SU-DHL-6 (cell line): ENCODE results near the gene NAA15.
"Not testable (repeated sequence)": the region's sequence is repeated elsewhere in the genome, so short reads cannot be mapped to it uniquely, and the experiment has no call there.

Source experiments
- H2AFZ ChIP-seq: fragments of 200-600 bp; sonication (generic); 2 replicates; pipeline ENCODE4 v1.6.1; 2014; ENCODE audit warnings: low read depth, mild to moderate bottlenecking, moderate library complexity, mixed read lengths, antibody characterized with exemption, low read length; ENCODE audit not compliant: severe bottlenecking
- H3F3A ChIP-seq: fragments of 200-600 bp; shearing (Covaris generic); 2 replicates; pipeline ENCODE4 v1.6.0; 2016; ENCODE audit warnings: antibody characterized with exemption, mild to moderate bottlenecking; ENCODE audit not compliant: insufficient read depth
- H3K27ac ChIP-seq: fragments of 200-600 bp; sonication (generic); 2 replicates; pipeline ENCODE4 v1.5.1; 2016; ENCODE audit warnings: low read depth, mild to moderate bottlenecking, low read length, moderate library complexity, mixed read lengths
- H3K27me3 ChIP-seq: fragments of 200-600 bp; sonication (generic), shearing (Covaris generic); 2 replicates; pipeline ENCODE4 v1.6.0; 2014; ENCODE audit warnings: mild to moderate bottlenecking, low read length
- H3K36me3 ChIP-seq: fragments of 200-600 bp; sonication (generic); 2 replicates; pipeline ENCODE4 v1.6.1; 2014; ENCODE audit warnings: mild to moderate bottlenecking, low read length, mixed read lengths
- H3K4me2 ChIP-seq: fragments of 300-600, 200-600 bp; shearing (Covaris generic), sonication (generic); 2 replicates; pipeline ENCODE4 v1.6.0; 2014; ENCODE audit warnings: low read length, low read depth, mild to moderate bottlenecking; ENCODE audit not compliant: poor library complexity, severe bottlenecking
- H3K4me3 ChIP-seq: fragments of 200-600 bp; sonication (generic); 2 replicates; pipeline ENCODE4 v1.5.1; 2014; ENCODE audit warnings: antibody characterized with exemption, low read length, mild to moderate bottlenecking, mixed read lengths; ENCODE audit not compliant: insufficient read depth, poor library complexity, severe bottlenecking
- H3K79me2 ChIP-seq: fragments of 200-600 bp; sonication (generic); 2 replicates; pipeline ENCODE4 v1.6.1; 2014; ENCODE audit warnings: mild to moderate bottlenecking, low read length, moderate library complexity; ENCODE audit not compliant: insufficient read depth
- H3K9ac ChIP-seq: fragments of 200-600 bp; sonication (generic); 2 replicates; pipeline ENCODE4 v1.7.0; 2014; ENCODE audit warnings: mild to moderate bottlenecking, low read length
- H3K9me2 ChIP-seq: fragments of 200-600 bp; sonication (generic); replicated peaks from 2 replicates; pipeline ENCODE4 v1.6.1; 2014; ENCODE audit warnings: low read length; ENCODE audit not compliant: insufficient read depth
- H3K9me3 ChIP-seq: fragments of 200-600 bp; sonication (generic); 2 replicates; pipeline ENCODE4 v1.6.1; 2014; ENCODE audit warnings: low read length, mixed read lengths; ENCODE audit not compliant: insufficient read depth
- H4K20me1 ChIP-seq: fragments of 200-600 bp; sonication (generic); 2 replicates; pipeline ENCODE4 v1.6.1; 2014; ENCODE audit warnings: low read depth, mild to moderate bottlenecking, antibody characterized with exemption, low read length, moderate library complexity, mixed read lengths
- EZH2phosphoT487 ChIP-seq: fragments of 200-600 bp; sonication (generic), shearing (Covaris generic); conservative IDR thresholded peaks from 2 replicates; pipeline ENCODE4 v1.6.1; 2018; ENCODE audit warnings: mild to moderate bottlenecking, antibody characterized with exemption, low read length, moderate library complexity, mixed read lengths
- TF ChIP-seq, protein P1 (sequence below): fragments of 200-600 bp; sonication (generic); IDR thresholded peaks from one replicate; pipeline ENCODE4 v1.5.1; 2017; ENCODE audit warnings: antibody characterized with exemption, mild to moderate bottlenecking, low read length, moderate library complexity; ENCODE audit not compliant: insufficient read depth, poor library complexity, severe bottlenecking

The NAA15 gene

DNA sequence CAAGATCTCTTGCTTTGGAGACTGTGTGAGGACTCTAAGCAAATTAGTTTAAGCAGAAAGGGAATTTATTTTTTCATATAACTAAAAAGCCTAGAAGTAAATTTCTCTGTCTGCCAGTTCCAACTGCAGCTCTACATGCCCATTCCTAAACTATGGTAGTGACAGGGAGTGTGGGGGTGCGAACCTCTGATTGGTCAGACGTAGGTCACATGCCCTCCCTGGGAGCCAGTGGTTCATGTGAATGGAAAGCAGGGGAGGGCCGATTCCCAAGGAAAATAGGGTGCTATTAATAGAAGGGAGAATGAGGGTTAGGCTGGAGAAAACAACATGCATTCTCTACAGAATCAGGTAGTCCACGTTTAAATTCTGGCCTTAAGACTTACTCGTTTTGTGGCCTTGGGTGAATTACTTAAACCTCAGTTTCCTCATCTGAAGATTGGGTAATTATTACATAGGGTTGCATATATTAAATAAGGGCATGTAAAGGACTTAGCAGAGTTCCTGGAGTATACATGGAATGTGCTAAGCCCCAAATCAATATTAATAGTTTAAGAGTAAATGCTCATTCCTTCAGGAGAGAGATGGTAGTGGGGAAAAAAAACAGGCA is 159.8 kb downstream of the NAA15 start:
- Histone ChIP-seq H4K20me1 (no peaks in the 10 kb centered on the region), H3K9me3 (no peaks in the 10 kb centered on the region), H3K9me2 (no peaks in the 10 kb centered on the region), H3K36me3 (no peaks in the 10 kb centered on the region), H3K27ac (no peak overlapping the region), H2AFZ (no peak overlapping the region), H3K9ac (no peak overlapping the region), H3K4me2 (no peak overlapping the region), H3K79me2 (peaks cover 56% of the 10 kb centered on the region), H3F3A (peaks cover 3% of the 10 kb centered on the region; the same call in 1 of the 2 replicates), H3K4me3 (no peak overlapping the region), H3K27me3 (no peaks in the 10 kb centered on the region)
- no peak for TF ChIP-seq EZH2phosphoT487
- TF ChIP-seq, protein P1, sequence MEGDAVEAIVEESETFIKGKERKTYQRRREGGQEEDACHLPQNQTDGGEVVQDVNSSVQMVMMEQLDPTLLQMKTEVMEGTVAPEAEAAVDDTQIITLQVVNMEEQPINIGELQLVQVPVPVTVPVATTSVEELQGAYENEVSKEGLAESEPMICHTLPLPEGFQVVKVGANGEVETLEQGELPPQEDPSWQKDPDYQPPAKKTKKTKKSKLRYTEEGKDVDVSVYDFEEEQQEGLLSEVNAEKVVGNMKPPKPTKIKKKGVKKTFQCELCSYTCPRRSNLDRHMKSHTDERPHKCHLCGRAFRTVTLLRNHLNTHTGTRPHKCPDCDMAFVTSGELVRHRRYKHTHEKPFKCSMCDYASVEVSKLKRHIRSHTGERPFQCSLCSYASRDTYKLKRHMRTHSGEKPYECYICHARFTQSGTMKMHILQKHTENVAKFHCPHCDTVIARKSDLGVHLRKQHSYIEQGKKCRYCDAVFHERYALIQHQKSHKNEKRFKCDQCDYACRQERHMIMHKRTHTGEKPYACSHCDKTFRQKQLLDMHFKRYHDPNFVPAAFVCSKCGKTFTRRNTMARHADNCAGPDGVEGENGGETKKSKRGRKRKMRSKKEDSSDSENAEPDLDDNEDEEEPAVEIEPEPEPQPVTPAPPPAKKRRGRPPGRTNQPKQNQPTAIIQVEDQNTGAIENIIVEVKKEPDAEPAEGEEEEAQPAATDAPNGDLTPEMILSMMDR: no peak

DNA sequence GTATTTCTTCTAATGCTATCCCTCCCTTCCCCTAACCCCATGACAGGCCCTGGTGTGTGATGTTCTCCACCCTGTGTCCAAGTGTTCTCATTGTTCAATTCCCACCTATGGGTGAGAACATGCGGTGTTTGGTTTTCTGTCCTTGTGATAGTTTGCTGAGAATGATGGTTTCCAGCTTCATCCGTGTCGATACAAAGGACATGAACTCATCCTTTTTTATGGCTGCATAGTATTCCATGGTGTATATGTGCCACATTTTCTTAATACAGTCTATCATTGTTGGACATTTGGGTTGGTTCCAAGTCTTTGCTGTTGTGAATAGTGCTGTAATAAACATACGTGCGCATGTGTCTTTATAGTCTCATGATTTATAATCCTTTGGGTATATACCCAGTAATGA is 163.2 kb downstream of the NAA15 start:
- not testable (repeated sequence) for H3F3A ChIP-seq, H3K27me3 ChIP-seq, H3K9me2 ChIP-seq, H3K4me2 ChIP-seq, H3K36me3 ChIP-seq, H4K20me1 ChIP-seq, H3K27ac ChIP-seq, H3K4me3 ChIP-seq, H2AFZ ChIP-seq, H3K9ac ChIP-seq, H3K9me3 ChIP-seq
- H3K79me2 ChIP-seq: peaks cover 33% of the 10 kb centered on the region

DNA sequence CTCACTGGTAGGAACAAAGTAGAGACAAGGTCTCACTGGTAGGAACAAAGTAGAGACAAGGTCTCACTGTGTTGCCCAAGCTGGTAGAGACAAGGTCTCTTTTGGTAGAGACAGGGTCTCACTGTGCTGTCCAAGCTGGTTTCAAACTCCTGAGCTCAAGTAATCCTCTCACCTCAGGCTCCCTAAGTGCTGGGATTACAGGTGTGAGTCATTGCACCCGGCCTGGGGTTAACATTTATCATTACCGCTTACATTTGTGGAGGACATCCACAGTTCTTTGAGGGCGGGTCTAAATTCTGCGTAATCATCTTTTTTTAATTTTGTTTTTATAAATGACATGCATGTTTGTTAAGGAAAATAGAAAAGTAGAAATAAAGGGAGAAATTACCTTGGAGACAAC is 164.6 kb downstream of the NAA15 start:
- no peak overlapping the region for H3K4me2 ChIP-seq
- H3K36me3 ChIP-seq: no peaks in the 10 kb centered on the region
- no peaks in the 10 kb centered on the region for H4K20me1 ChIP-seq
- no peak overlapping the region for H3K4me3 ChIP-seq
- no peak overlapping the region for H2AFZ ChIP-seq
- H3K9ac ChIP-seq: no peak overlapping the region
- no peak overlapping the region for H3K27ac ChIP-seq
- no peaks in the 10 kb centered on the region for H3K9me3 ChIP-seq
- no peaks in the 10 kb centered on the region for H3K9me2 ChIP-seq
- no peaks in the 10 kb centered on the region for H3K27me3 ChIP-seq
- peaks cover 40% of the 10 kb centered on the region for H3K79me2 ChIP-seq
- TF ChIP-seq, protein P1: no peak
- no peak for TF ChIP-seq EZH2phosphoT487
- H3F3A ChIP-seq: no peaks in the 10 kb centered on the region

DNA sequence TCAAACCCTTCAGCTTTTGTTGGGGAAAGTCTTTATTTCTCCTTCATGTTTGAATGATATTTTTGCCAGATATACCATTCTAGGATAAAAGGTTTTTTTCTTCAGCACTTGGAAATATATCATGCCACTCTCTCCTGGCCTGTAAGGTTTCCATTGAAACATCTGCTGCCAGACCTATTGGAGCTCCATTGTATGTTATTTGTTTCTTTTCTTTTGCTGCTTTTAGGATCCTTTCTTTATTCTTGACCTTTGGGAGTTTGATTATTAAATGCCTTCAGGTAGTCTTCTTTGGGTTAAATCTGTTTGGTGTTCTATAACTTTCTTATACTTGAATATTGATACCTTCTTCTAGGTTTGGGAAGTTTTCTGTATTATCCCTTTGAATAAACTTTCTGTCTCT is 167.5 kb downstream of the NAA15 start:
- H3K79me2 ChIP-seq: peaks cover 40% of the 10 kb centered on the region; the same call in 1 of the 2 replicates
- not testable (repeated sequence) for H4K20me1 ChIP-seq, H3K4me3 ChIP-seq, H2AFZ ChIP-seq, H3K4me2 ChIP-seq, H3F3A ChIP-seq, H3K27ac ChIP-seq, H3K9me2 ChIP-seq, H3K36me3 ChIP-seq, H3K27me3 ChIP-seq, H3K9ac ChIP-seq, H3K9me3 ChIP-seq
